Esophagus squamous epithelium (tissue), 5 donors: ENCODE data around the gene RRAD. TPM values are rescaled to one million over a fixed set of nuclear protein-coding genes. Genes with fewer than 3 reads are reported as not detected.

Source experiments
- DNase-seq: peaks from one replicate; lab custom pipeline; 2025; lab: John Stamatoyannopoulos, UW
- H3K27ac ChIP-seq, 4 donors: fragments of 200-600 bp; sonication (generic); one replicate each; pipeline ENCODE4 v1.5.1; 2016 to 2019; ENCODE audit warnings: mild to moderate bottlenecking in 1 of 4
- H3K27me3 ChIP-seq, 4 donors: fragments of 200-600 bp; sonication (generic); 1 replicate in 3 of 4; 2 replicates in 1 of 4; pipeline versions ENCODE4 v1.5.1 to v1.6.0; 2017 to 2021; ENCODE audit warnings: antibody characterized with exemption in 1 of 4
- H3K36me3 ChIP-seq, 3 donors: fragments of 200-600 bp; sonication (generic); one replicate each; pipeline ENCODE4 v1.5.1; 2016 to 2019
- H3K4me1 ChIP-seq, 3 donors: fragments of 200-600 bp; sonication (generic); one replicate each; pipeline ENCODE4 v1.5.1; 2017 to 2019
- H3K4me3 ChIP-seq, 4 donors: fragments of 200-600 bp; sonication (generic); 1 replicate in 3 of 4; 2 replicates in 1 of 4; pipeline ENCODE4 v1.5.1; 2016 to 2019; ENCODE audit warnings: mild to moderate bottlenecking in 2 of 4, moderate library complexity in 1 of 4
- H3K9me3 ChIP-seq, 3 donors: fragments of 200-600 bp; sonication (generic); one replicate each; pipeline ENCODE4 v1.5.1; 2016 to 2019
- POLR2A ChIP-seq, 4 donors: fragments of 450-650 bp; IDR thresholded peaks; one replicate each; pipeline ENCODE4 v1.6.1; 2017; ENCODE audit warnings: antibody characterized with exemption in 4 of 4, mild to moderate bottlenecking in 4 of 4, moderate library complexity in 3 of 4
- WGBS, 2 donors: methylation state at CpG; one replicate each; pipeline ENCODE4 v1.1.5; 2018; 5-methylcytosine and 5-hydroxymethylcytosine counted together
- intact Hi-C: fragments of 100-400 bp; cut with DNase I; formaldehyde crosslinking; loops from one replicate; pipeline ENCODE4 v1.15.0; 2022
- total RNA-seq, 4 donors: library from RNA; depleted of rRNA; stranded (reverse); fragments of >200 nt; gene quantifications; one replicate each; pipeline ENCODE4 v1.1.0, GENCODE V29; 2016
- TF ChIP-seq, protein P1 (sequence below), 6 experiments: fragments of 450-650 bp in 4 of 6; fragments of 200-600 bp in 2 of 6; sonication (generic) in 2 of 6; IDR thresholded peaks; one replicate each; pipeline ENCODE4 v1.5.1; 2016 to 2019; ENCODE audit warnings: antibody characterized with exemption in 6 of 6, mild to moderate bottlenecking in 4 of 6, moderate library complexity in 4 of 6
- donor health status: DM: yes; HTN: yes; CAD: no.

Gene RRAD
- total RNA-seq, 4 donors from 2014 or later: 68.7 to 208 (median 129) TPM

- WGBS, 2 donors: 88 to 90% methylated on average over 2 to 4 of the region's 6 CpGs
- intact Hi-C loops: no loop called here
- H3K27me3 ChIP-seq: peaks cover 0 to 11% (median 0%) of the 10 kb centered on the region in 4 donors
- DNase-seq: no peak
- peaks cover 20 to 47% (median 20%) of the 10 kb centered on the region in 3 donors for H3K4me1 ChIP-seq
- H3K27ac ChIP-seq: peak overlapping the region in 1 of 4 donors; percentile 29
- TF ChIP-seq, protein P1, sequence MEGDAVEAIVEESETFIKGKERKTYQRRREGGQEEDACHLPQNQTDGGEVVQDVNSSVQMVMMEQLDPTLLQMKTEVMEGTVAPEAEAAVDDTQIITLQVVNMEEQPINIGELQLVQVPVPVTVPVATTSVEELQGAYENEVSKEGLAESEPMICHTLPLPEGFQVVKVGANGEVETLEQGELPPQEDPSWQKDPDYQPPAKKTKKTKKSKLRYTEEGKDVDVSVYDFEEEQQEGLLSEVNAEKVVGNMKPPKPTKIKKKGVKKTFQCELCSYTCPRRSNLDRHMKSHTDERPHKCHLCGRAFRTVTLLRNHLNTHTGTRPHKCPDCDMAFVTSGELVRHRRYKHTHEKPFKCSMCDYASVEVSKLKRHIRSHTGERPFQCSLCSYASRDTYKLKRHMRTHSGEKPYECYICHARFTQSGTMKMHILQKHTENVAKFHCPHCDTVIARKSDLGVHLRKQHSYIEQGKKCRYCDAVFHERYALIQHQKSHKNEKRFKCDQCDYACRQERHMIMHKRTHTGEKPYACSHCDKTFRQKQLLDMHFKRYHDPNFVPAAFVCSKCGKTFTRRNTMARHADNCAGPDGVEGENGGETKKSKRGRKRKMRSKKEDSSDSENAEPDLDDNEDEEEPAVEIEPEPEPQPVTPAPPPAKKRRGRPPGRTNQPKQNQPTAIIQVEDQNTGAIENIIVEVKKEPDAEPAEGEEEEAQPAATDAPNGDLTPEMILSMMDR (IDR thresholded peaks at IDR 0.05): no peak
- no peak for TF ChIP-seq POLR2A (IDR thresholded peaks at IDR 0.05)
- H3K9me3 ChIP-seq: no peaks in the 10 kb centered on the region
- no peak overlapping the region for H3K4me3 ChIP-seq
- H3K36me3 ChIP-seq: peaks cover 0 to 24% (median 0%) of the 10 kb centered on the region in 3 donors
These were observed 7.0 kb downstream of the RRAD start for GRCh38 chr16:66918355-66918754.

DNA sequence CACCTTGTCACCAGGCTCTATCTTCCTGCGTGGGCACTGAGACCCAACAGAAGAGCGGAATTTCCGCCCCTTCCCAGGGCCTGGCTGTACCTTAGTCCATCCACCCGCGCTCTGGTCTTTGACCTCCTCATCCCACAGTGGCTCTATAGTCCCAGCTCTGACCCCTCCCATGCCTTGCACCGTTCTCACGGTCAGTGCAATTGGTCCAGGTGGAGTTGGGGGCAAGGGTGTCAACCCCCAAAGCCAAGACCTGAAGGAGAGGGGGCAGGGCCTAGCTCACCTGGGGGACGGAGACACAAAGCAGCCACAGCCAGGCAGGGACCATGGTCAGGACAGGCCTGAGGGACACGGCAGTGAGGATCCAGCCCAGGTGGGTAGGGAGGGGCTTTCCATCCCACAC lies 7.6 kb downstream of the RRAD start:
- 89% methylated on average over 3 to 5 of the region's 9 CpGs for WGBS, 2 donors
- H3K4me1 ChIP-seq: peaks cover 14 to 41% (median 16%) of the 10 kb centered on the region in 3 donors
- H3K27ac ChIP-seq: no peak overlapping the region
- H3K36me3 ChIP-seq: peaks cover 0 to 18% (median 0%) of the 10 kb centered on the region in 3 donors
- DNase-seq: no peak
- no peaks in the 10 kb centered on the region for H3K9me3 ChIP-seq
- intact Hi-C loops: no loop called here
- TF ChIP-seq POLR2A (IDR thresholded peaks at IDR 0.05): no peak
- TF ChIP-seq, protein P1 (IDR thresholded peaks at IDR 0.05): no peak
- peaks cover 0 to 6% (median 0%) of the 10 kb centered on the region in 4 donors for H3K27me3 ChIP-seq
- no peak overlapping the region for H3K4me3 ChIP-seq

GRCh38 chr16:66916518-66916917 lies 8.8 kb downstream of the RRAD start:
- Histone ChIP-seq H3K27ac (no peak overlapping the region), H3K4me3 (no peak overlapping the region), H3K4me1 (peaks cover 5 to 34% (median 12%) of the 10 kb centered on the region in 3 donors), H3K9me3 (no peaks in the 10 kb centered on the region), H3K36me3 (peaks cover 0 to 6% (median 0%) of the 10 kb centered on the region in 3 donors), H3K27me3 (peaks cover 0 to under 1% (median 0%) of the 10 kb centered on the region in 4 donors)
- WGBS, 2 donors: 77 to 83% methylated on average over 6 of the region's 6 CpGs
- no peak for DNase-seq
- intact Hi-C loops: no loop called here
- TF ChIP-seq, protein P1 (IDR thresholded peaks at IDR 0.05): no peak
- TF ChIP-seq POLR2A (IDR thresholded peaks at IDR 0.05): no peak

- intact Hi-C loops: no loop called here
- no peak overlapping the region for H3K4me3 ChIP-seq
- H3K36me3 ChIP-seq: no peaks in the 10 kb centered on the region
- DNase-seq: no peak
- H3K9me3 ChIP-seq: no peaks in the 10 kb centered on the region
- no peak overlapping the region for H3K27ac ChIP-seq
- peaks cover 7 to 35% (median 15%) of the 10 kb centered on the region in 3 donors for H3K4me1 ChIP-seq
- no peak for TF ChIP-seq POLR2A (IDR thresholded peaks at IDR 0.05)
- TF ChIP-seq, protein P1 (IDR thresholded peaks at IDR 0.05): no peak
- H3K27me3 ChIP-seq: no peaks in the 10 kb centered on the region
- WGBS, 2 donors: 69% methylated on average over 6 of the region's 7 CpGs; no CpG with 5 or more reads in 1 of the 2 donors
These were observed 10.3 kb downstream of the RRAD start for GRCh38 chr16:66915041-66915440.

DNA sequence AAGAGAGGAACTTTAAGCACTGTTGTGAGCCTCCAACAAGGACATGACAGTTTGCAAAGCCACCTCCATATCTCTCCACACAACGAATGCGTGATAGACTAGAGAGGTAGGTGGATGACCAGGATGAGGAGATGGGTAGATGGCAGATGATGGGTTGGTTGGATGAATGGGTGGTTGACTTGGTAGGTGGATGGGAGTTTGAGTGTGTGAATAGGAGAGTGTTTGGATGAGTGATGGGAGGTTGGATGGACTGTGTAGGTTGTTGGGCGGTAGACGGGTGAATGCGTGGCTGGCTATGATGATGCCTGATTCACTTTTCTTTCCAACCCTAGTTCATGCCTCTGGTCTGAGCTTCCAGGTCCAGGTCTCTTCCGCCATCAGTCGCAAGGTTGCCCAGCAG lies 10.8 kb downstream of the RRAD start:
- H3K27ac ChIP-seq: no peak overlapping the region
- H3K36me3 ChIP-seq: no peaks in the 10 kb centered on the region
- peaks cover 7 to 35% (median 15%) of the 10 kb centered on the region in 3 donors for H3K4me1 ChIP-seq
- TF ChIP-seq, protein P1 (IDR thresholded peaks at IDR 0.05): no peak
- TF ChIP-seq POLR2A (IDR thresholded peaks at IDR 0.05): no peak
- H3K4me3 ChIP-seq: no peak overlapping the region
- H3K27me3 ChIP-seq: no peaks in the 10 kb centered on the region
- DNase-seq: no peak
- 94% methylated on average over 7 of the region's 7 CpGs for WGBS, 2 donors
- H3K9me3 ChIP-seq: no peaks in the 10 kb centered on the region
- intact Hi-C loops: no loop called here
